Activated T-helper 2 cell treated with anti-CD3 and anti-CD28 coated beads, Interferon-gamma antibody, Interleukin-2, Interleukin-4, amounts not matched to agents 10 μg/mL and 5 μg/mL and 100 μg/mL, durations not matched to agents 14 hours and 24 hours and 36 hours (primary cell): ENCODE data around the gene UGDH. TPM values are rescaled to one million over a fixed set of nuclear protein-coding genes. Genes with fewer than 3 reads are reported as not detected.

Experiments
- DNase-seq: peaks from one replicate; pipeline ENCODE4 v3.0.0; 2021; ENCODE audit warnings: low spot score
- H3K27ac Mint-ChIP-seq: one replicate; pipeline ENCODE4 v1.8.0; 2021; ENCODE audit warnings: mixed read lengths
- H3K27me3 Mint-ChIP-seq: one replicate; pipeline ENCODE4 v1.8.0; 2021; ENCODE audit warnings: low read depth, mixed read lengths
- H3K36me3 Mint-ChIP-seq: one replicate; pipeline ENCODE4 v1.8.0; 2021; ENCODE audit warnings: low read depth, mixed read lengths
- H3K4me1 Mint-ChIP-seq: one replicate; pipeline ENCODE4 v1.8.0; 2021; ENCODE audit warnings: low read depth, mixed read lengths
- H3K4me3 Mint-ChIP-seq: one replicate; pipeline ENCODE4 v1.8.0; 2021; ENCODE audit warnings: low read depth, mild to moderate bottlenecking, moderate library complexity, mixed read lengths
- H3K9me3 Mint-ChIP-seq: one replicate; pipeline ENCODE4 v1.8.0; 2021; ENCODE audit warnings: mixed read lengths
- intact Hi-C: fragments of 100-400 bp; cut with micrococcal nuclease; formaldehyde crosslinking; loops from one replicate; pipeline ENCODE4 v1.15.1; 2023
- total RNA-seq: library from RNA; stranded (reverse); gene quantifications from 2 replicates; pipeline ENCODE4 v1.2.3, GENCODE V29; 2022

Gene UGDH
- total RNA-seq: 34.8 and 40.1 TPM in 2 replicates

DNA sequence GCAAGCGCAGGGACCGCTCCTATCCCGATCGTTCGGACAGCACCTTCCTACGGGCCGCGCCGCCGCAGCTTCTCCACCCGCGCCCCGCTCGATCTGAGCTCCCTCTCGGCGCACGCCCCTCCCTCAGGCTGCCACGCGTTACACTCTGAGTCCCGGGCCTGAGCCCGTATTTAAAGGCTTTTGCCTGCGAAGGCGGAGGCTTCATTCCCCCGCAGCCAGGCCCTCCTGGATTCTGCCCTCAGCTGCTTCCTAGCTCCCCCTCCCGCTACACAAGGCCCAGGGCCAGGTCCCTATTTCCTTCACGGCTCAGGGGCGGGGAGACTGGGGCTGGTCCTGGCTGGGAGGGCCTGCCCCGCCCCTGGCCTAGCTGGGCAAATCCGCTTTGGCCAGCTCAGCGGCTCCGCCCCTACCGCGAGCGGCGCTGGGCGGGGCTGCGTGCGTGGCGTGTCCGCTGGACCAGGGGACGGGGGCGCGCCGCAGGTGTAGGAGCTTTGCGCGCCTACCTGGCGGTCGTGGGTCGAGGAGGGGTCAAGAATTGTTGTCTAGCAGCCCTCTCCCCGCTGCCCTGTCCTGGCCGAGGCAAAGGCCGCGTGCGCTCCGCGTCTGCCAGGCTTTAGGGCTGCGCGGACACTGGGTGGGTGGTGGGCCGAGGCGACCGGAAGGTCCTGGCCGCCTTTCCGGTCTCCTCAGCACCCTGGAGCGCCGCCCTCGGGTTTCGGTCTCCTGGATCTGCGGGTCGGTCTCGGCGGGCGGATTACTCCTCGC lies at the start of gene UGDH:
Gene UGDH, minus strand, starts transcription at position 144 of the 765 bp plus-strand sequence. CDS start 5,927 bp downstream, outside the sequence.
- intact Hi-C loops: loop anchor here (2.0 to 5.0 kb wide), 3 partner anchors 70 to 451 kb away; partner anchors contain the start of genes LIAS, RPL9 and UBE2K
- DNase-seq: peak; percentile 90
- no peaks in the 10 kb centered on the region for H3K27me3 Mint-ChIP-seq
- peaks cover 16% of the 10 kb centered on the region for H3K4me1 Mint-ChIP-seq
- H3K36me3 Mint-ChIP-seq: peaks cover 25% of the 10 kb centered on the region
- H3K4me3 Mint-ChIP-seq: peak within 1 kb of the TSS; percentile 98
- peaks cover 25% of the 10 kb centered on the region for H3K9me3 Mint-ChIP-seq
- peak within 1 kb of the TSS; percentile 94 for H3K27ac Mint-ChIP-seq

DNA sequence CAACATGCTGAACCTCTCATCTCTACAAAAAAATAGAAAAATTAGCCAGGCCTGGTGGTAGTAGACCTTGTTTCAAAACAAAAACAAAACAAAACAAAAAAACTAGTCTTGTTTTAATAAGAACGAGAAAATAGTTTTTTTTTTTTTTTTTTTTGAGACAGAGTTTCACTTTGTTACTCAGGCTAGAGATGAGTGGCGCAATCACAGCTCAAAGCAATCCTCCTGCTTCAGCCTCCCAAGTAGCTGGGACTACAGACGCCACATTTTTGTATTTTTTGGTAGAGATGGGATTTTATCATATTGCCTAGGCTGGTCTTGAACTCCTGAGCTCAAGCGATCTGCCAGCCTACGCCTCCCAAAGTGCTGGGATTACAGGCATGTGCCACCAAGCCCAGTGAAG lies 47.7 kb upstream of the UGDH start:
- no peak for DNase-seq
- Mint-ChIP-seq H3K36me3 (no peaks in the 10 kb centered on the region), H3K27ac (no peak overlapping the region), H3K4me3 (no peak overlapping the region), H3K9me3 (no peaks in the 10 kb centered on the region), H3K4me1 (peaks cover 2% of the 10 kb centered on the region), H3K27me3 (no peaks in the 10 kb centered on the region)
- intact Hi-C loops: no loop called here

DNA sequence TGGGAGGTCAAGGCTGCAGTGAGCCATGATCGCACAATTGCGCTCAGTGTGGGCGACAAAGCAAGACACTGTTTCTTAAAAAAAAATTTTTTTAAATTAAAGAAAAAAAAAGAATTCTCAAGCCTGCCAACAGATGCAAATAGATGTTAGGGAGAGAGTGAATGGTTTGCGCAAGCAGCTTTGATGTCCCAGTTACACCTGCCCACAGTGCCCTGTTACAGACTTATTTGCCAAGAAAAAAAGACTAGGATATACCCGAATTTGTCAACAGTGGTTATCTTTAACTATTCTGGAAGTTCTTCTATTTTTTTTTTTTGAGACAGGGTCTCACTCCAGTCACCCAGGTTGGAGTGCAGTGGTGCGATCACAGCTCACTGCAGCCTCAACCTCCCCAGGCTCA lies 44.3 kb upstream of the UGDH start:
- Mint-ChIP-seq H3K36me3 (no peaks in the 10 kb centered on the region), H3K4me3 (no peak overlapping the region), H3K27me3 (no peaks in the 10 kb centered on the region), H3K9me3 (no peaks in the 10 kb centered on the region), H3K4me1 (peaks cover 6% of the 10 kb centered on the region), H3K27ac (no peak overlapping the region)
- no peak for DNase-seq
- intact Hi-C loops: no loop called here

DNA sequence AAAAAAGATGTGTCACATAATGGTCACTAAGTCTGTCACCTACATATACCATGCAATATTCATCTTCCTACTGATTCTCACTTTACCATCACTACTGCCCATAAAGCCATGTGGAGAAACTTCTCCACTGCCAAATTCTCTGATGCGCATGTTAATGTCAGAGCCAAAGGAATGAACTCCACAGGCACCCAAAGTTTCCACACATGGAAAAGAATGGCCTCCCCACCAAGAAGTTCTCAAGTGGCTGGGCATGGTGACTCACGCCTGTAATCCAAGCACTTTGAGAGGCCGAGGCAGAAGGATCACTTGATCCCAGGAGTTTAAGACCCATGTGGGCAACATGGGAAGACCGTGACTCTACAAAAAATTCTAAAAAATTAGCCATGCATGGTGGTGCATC lies 43.8 kb upstream of the UGDH start:
- intact Hi-C loops: no loop called here
- peaks cover 3% of the 10 kb centered on the region for H3K9me3 Mint-ChIP-seq
- H3K4me3 Mint-ChIP-seq: no peak overlapping the region
- no peak overlapping the region for H3K27ac Mint-ChIP-seq
- no peaks in the 10 kb centered on the region for H3K36me3 Mint-ChIP-seq
- no peak for DNase-seq
- H3K4me1 Mint-ChIP-seq: peaks cover 5% of the 10 kb centered on the region
- no peaks in the 10 kb centered on the region for H3K27me3 Mint-ChIP-seq

DNA sequence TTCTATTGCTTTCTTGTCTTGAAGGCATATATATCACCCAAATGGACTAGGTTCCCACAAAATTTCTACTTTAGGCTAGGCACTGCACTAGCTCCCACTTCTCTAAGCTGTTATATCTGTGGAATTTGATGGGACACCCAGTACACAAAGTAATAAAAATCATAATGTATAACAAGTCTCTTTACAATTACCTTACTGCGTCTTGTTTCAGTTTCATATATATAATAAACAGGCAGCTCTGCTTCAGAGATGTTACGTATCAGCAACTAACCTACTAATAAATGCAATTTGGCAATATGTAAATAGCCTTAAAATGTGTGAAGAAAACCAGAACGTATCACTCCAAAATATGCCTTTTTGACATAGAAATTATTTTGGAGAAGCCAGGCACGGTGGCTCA lies 42.0 kb upstream of the UGDH start:
- H3K36me3 Mint-ChIP-seq: peaks cover 2% of the 10 kb centered on the region
- no peak overlapping the region for H3K4me3 Mint-ChIP-seq
- DNase-seq: no peak
- H3K27ac Mint-ChIP-seq: no peak overlapping the region
- peaks cover 18% of the 10 kb centered on the region for H3K9me3 Mint-ChIP-seq
- intact Hi-C loops: no loop called here
- H3K27me3 Mint-ChIP-seq: no peaks in the 10 kb centered on the region
- peaks cover 5% of the 10 kb centered on the region for H3K4me1 Mint-ChIP-seq

DNA sequence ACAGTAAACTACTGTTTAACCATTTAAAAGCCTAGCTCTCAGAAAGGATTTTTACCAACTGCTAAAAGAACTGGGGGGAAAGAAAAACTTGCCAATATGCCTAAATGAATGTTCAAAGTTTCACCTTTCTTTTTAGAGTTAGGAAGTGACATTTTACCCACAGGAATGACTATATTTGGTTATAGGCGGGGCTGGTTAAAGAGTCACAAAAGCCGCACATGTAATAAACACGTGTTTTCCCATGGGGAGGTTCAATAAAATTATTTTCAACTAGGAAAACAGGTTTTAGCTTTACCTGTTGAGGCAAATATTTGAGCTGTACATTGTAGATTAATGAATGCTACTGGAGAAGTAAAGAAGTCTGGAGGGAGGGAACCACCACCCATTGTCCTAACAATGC lies 41.6 kb upstream of the UGDH start:
- intact Hi-C loops: no loop called here
- H3K4me3 Mint-ChIP-seq: no peak overlapping the region
- peaks cover 2% of the 10 kb centered on the region for H3K36me3 Mint-ChIP-seq

DNA sequence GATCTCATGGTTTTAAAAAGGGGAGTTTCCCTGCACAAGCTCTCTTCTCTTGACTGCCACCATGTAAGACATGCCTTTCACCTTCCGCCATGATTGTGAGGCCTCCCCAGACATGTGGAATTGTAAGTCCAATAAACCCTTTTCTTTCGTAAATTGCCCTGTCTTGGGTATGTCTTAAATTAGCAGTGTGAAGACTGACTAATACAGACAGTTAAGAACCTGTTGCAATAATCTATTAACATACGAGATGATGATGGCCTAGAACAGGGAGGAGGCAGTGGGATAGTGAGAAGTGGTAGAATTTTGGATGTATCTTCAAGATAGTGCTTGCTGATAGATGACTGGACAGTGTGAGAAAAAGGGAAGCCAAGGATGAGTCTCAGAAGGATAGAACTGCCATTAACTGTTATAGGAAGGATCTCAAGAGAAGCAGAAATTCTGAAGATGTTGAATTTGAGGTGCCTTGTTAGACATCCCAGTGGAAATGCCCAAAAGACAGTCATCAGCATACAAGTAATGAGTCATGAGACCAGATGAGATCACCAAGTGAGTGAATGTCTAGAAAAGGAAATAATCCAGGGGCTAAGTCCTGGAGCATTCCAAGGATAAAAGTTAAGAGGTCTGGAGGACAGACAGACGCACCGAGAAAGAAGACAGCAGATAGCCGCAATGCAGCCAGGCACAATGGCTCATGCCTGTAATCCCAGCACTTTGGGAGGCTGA lies 38.8 kb upstream of the UGDH start:
- no peak overlapping the region for H3K4me3 Mint-ChIP-seq
- H3K4me1 Mint-ChIP-seq: peaks cover 5% of the 10 kb centered on the region
- no peaks in the 10 kb centered on the region for H3K27me3 Mint-ChIP-seq
- H3K36me3 Mint-ChIP-seq: peaks cover 2% of the 10 kb centered on the region
- H3K27ac Mint-ChIP-seq: no peak overlapping the region
- peaks cover 18% of the 10 kb centered on the region for H3K9me3 Mint-ChIP-seq
- DNase-seq: no peak
- intact Hi-C loops: no loop called here

More for the DNA sequence above, 41.6 kb upstream of the UGDH start:
- no peak for DNase-seq
- H3K27ac Mint-ChIP-seq: no peak overlapping the region
- peaks cover 18% of the 10 kb centered on the region for H3K9me3 Mint-ChIP-seq
- peaks cover 5% of the 10 kb centered on the region for H3K4me1 Mint-ChIP-seq
- no peaks in the 10 kb centered on the region for H3K27me3 Mint-ChIP-seq

DNA sequence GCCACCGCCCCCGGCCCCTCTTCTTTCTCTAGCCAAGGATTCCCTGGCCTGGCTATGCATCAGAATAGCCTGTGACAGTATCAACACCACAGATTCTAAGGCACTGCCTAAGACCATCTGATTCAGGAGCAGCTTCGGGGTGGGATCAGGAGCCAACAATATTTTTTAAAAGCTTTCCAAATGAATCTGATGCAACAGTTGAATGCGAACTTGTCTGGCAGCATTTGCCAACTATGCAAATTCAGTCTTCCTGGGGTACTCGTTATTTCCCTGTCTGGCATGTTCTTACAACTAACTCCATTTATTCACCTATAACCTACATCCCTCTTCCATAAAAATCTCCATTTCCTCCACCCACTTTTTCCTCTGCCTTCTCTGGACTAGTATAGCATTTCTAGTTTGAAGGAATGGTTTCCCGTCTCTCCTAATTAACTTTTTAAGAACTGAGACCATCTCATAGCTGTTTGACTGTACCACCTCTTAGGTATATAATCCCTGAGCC lies 36.2 kb upstream of the UGDH start:
- Mint-ChIP-seq H3K27me3 (peaks cover 7% of the 10 kb centered on the region), H3K36me3 (peaks cover 2% of the 10 kb centered on the region), H3K27ac (no peak overlapping the region), H3K9me3 (peaks cover 18% of the 10 kb centered on the region), H3K4me1 (peaks cover 2% of the 10 kb centered on the region), H3K4me3 (no peak overlapping the region)
- intact Hi-C loops: no loop called here
- no peak for DNase-seq

DNA sequence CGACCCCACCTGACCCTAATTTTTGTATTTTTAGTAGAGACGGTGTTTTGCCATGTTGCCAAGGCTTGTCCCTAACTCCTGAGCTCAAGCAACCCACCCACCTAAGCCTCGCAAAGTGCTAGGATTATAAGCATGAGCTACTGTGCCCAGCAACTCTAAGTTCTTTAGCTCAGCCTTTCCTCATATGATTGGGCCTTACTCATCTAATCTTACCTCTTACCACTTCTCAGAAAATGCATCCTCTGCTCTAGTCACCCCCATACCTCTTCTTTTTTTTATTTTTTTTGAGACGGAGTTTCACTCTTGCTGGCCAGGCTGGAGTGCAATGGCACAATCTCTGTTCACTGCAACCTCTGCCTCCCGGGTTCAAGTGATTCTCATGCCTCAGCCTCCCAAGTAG lies 35.6 kb upstream of the UGDH start:
- Mint-ChIP-seq H3K4me3 (no peak overlapping the region), H3K27me3 (peaks cover 7% of the 10 kb centered on the region), H3K4me1 (no peaks in the 10 kb centered on the region), H3K36me3 (peaks cover 2% of the 10 kb centered on the region), H3K9me3 (peaks cover 18% of the 10 kb centered on the region), H3K27ac (no peak overlapping the region)
- intact Hi-C loops: no loop called here
- no peak for DNase-seq

DNA sequence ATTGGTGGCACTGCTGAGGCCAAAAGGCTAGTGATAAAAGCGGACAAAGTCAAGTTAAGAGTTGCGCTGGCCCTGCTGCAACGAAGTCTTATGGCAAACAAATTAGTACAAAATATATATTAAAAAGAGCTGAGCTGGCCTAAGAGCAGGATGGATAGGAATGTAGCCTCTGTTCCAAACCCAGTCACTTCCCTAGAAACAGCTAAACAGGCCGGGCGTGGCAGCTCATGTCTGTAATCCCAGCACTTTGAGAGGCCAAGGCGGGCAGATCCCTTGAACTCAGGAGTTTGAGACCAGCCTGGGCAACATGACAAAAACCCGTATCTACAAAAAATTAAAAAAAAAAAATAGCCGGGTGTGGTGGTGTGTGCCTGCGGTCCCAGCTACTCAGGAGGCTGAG lies 32.4 kb upstream of the UGDH start:
- intact Hi-C loops: no loop called here
- peaks cover 4% of the 10 kb centered on the region for H3K9me3 Mint-ChIP-seq

DNA sequence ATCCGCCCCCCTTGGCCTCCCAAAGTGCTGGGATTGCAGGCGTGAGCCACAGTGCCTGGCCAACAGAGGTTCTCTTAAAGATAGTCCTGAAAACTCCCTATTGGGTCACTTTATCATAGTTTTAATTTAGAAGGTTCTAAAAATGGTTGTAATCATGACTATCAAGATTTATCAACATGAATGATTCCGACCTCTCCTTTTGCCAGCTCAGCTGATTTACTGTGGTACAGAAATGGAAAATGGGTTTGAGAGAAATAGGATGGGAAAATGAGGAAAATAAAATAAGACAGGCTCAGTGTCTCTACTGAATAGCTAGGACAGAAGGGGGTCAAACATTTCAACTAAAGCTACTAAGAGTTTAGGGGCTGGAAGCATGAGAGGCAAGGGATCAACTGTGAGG lies 28.2 kb upstream of the UGDH start:
- H3K4me3 Mint-ChIP-seq: no peak overlapping the region
- no peak for DNase-seq
- H3K9me3 Mint-ChIP-seq: no peaks in the 10 kb centered on the region
- intact Hi-C loops: no loop called here
- H3K4me1 Mint-ChIP-seq: no peaks in the 10 kb centered on the region
- H3K27me3 Mint-ChIP-seq: peaks cover 9% of the 10 kb centered on the region
- H3K36me3 Mint-ChIP-seq: no peaks in the 10 kb centered on the region
- no peak overlapping the region for H3K27ac Mint-ChIP-seq

More for the DNA sequence above, 32.4 kb upstream of the UGDH start:
- peaks cover 1% of the 10 kb centered on the region for H3K36me3 Mint-ChIP-seq
- no peaks in the 10 kb centered on the region for H3K4me1 Mint-ChIP-seq
- H3K27ac Mint-ChIP-seq: no peak overlapping the region
- peaks cover 9% of the 10 kb centered on the region for H3K27me3 Mint-ChIP-seq
- no peak overlapping the region for H3K4me3 Mint-ChIP-seq
- no peak for DNase-seq

DNA sequence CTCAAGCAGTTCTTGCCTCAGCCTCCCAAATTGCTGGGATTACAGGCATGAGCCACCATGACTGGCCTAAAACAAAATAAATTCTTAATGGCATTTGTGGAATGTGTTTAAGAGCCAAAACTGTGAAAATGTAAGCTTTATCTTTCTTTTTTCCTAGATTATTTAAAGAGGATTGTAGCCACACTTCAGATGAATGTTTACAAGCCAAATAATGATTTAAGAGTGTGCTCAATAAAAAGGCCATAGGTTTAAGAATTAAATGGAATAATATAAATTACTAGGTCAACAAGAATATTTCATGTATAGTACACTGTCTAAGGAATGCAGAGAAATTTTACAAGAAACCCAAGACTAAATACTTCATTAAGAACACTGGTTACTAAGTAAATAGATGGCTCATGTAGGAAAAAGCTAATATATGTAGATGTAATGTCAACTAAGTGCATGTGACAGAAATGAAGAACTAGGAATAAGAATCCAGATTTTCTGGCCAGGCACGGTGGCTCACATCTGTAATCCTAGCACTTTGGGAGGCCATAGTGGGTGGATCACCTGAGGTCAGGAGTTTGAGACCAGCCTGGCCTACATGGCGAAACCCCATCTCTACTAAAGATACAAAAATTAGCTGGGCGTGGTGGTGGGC lies 21.3 kb upstream of the UGDH start:
- Mint-ChIP-seq H3K27ac (no peak overlapping the region), H3K4me3 (no peak overlapping the region), H3K4me1 (no peaks in the 10 kb centered on the region), H3K36me3 (no peaks in the 10 kb centered on the region), H3K9me3 (no peaks in the 10 kb centered on the region), H3K27me3 (peaks cover 5% of the 10 kb centered on the region)
- no peak for DNase-seq
- intact Hi-C loops: no loop called here
